HG03571 (cell line): ENCODE data around the gene ENPP3.
"Not testable (repeated sequence)": the region's sequence is repeated elsewhere in the genome, so short reads cannot be mapped to it uniquely, and the experiment has no call there.

Source experiments
- ATAC-seq: cut with Tn5 transposase; IDR thresholded peaks from one replicate; pipeline ENCODE4 v1.9.1; 2021; ENCODE audit not compliant: unreplicated experiment

Gene ENPP3

GRCh38 chr6:131683479-131683878 lies 46.4 kb downstream of the ENPP3 start:
- peak; percentile 60 for ATAC-seq

GRCh38 chr6:131685266-131685780 lies 48.2 kb downstream of the ENPP3 start:
- ATAC-seq, result peak; percentile 67

- no peak for ATAC-seq
Measured at GRCh38 chr6:131687022-131687421, 49.9 kb downstream of the ENPP3 start.

GRCh38 chr6:131688286-131688685 lies 51.2 kb downstream of the ENPP3 start:
- ATAC-seq, result peak; percentile 68

- no peak for ATAC-seq
Measured at GRCh38 chr6:131692031-131692430, 54.9 kb downstream of the ENPP3 start.

GRCh38 chr6:131692589-131692988 lies 55.5 kb downstream of the ENPP3 start:
- ATAC-seq, result no peak

GRCh38 chr6:131693384-131693783 lies 56.3 kb downstream of the ENPP3 start:
- no peak for ATAC-seq

- ATAC-seq, result peak; percentile 95
Measured at GRCh38 chr6:131694832-131695426, 57.8 kb downstream of the ENPP3 start.

GRCh38 chr6:131696956-131697355 lies 59.9 kb downstream of the ENPP3 start:
- no peak for ATAC-seq

- not testable (repeated sequence) for ATAC-seq
Measured at GRCh38 chr6:131700851-131701250, 63.7 kb downstream of the ENPP3 start.

GRCh38 chr6:131703905-131704304 lies 66.8 kb downstream of the ENPP3 start:
- not testable (repeated sequence) for ATAC-seq

GRCh38 chr6:131710917-131711316 lies 73.8 kb downstream of the ENPP3 start, which contains the start of gene CTAGE9:
Gene CTAGE9, minus strand, starts transcription at chr6:131711017. Its CDS starts 0 bp downstream, at chr6:131711017.
- not testable (repeated sequence) for ATAC-seq

GRCh38 chr6:131715567-131715966 lies 78.5 kb downstream of the ENPP3 start:
- ATAC-seq, result not testable (repeated sequence)

- no peak for ATAC-seq
Measured at GRCh38 chr6:131717836-131718542, 80.9 kb downstream of the ENPP3 start.

GRCh38 chr6:131721161-131721560 lies 84.1 kb downstream of the ENPP3 start:
- no peak for ATAC-seq

- no peak for ATAC-seq
Measured at GRCh38 chr6:131724114-131724513, 87.0 kb downstream of the ENPP3 start.

GRCh38 chr6:131727467-131727866 lies 90.4 kb downstream of the ENPP3 start:
- no peak for ATAC-seq

- ATAC-seq, result no peak
Measured at GRCh38 chr6:131727868-131728267, 90.8 kb downstream of the ENPP3 start.

GRCh38 chr6:131728296-131728939 lies 91.3 kb downstream of the ENPP3 start:
- ATAC-seq, result no peak

GRCh38 chr6:131729550-131729949 lies 92.4 kb downstream of the ENPP3 start:
- ATAC-seq, result no peak

- no peak for ATAC-seq
Measured at GRCh38 chr6:131730264-131730663, 93.2 kb downstream of the ENPP3 start.

- no peak for ATAC-seq
Measured at GRCh38 chr6:131731224-131731623, 94.1 kb downstream of the ENPP3 start.
